MM.1S (cell line): ENCODE measurements around the gene CLEC16A.

Experiments used
- CTCF ChIP-seq: fragments of 300-600 bp; sonication (generic); IDR thresholded peaks from 2 replicates; pipeline ENCODE4 v1.5.1; 2016; ENCODE audit warnings: antibody characterized with exemption, low read length, mixed read lengths
- EZH2phosphoT487 ChIP-seq: fragments of 300-600 bp; sonication (generic); IDR thresholded peaks from 2 replicates; pipeline ENCODE4 v1.6.1; 2018; ENCODE audit warnings: antibody characterized with exemption, low read length

GRCh38 chr16:11112723-11113348 lies 168.5 kb downstream of the CLEC16A start:
- TF ChIP-seq CTCF (no peak), EZH2phosphoT487 (no peak)
